ENCODE measurements around the gene PRRT1. TPM values are rescaled to one million over a fixed set of nuclear protein-coding genes. Genes with fewer than 3 reads are reported as not detected.
"Not testable (repeated sequence)": the region's sequence is repeated elsewhere in the genome, so short reads cannot be mapped to it uniquely, and the experiment has no call there.

The PRRT1 gene
- total RNA-seq, 1 donor from 2014 or later, result 2.9 TPM

DNA sequence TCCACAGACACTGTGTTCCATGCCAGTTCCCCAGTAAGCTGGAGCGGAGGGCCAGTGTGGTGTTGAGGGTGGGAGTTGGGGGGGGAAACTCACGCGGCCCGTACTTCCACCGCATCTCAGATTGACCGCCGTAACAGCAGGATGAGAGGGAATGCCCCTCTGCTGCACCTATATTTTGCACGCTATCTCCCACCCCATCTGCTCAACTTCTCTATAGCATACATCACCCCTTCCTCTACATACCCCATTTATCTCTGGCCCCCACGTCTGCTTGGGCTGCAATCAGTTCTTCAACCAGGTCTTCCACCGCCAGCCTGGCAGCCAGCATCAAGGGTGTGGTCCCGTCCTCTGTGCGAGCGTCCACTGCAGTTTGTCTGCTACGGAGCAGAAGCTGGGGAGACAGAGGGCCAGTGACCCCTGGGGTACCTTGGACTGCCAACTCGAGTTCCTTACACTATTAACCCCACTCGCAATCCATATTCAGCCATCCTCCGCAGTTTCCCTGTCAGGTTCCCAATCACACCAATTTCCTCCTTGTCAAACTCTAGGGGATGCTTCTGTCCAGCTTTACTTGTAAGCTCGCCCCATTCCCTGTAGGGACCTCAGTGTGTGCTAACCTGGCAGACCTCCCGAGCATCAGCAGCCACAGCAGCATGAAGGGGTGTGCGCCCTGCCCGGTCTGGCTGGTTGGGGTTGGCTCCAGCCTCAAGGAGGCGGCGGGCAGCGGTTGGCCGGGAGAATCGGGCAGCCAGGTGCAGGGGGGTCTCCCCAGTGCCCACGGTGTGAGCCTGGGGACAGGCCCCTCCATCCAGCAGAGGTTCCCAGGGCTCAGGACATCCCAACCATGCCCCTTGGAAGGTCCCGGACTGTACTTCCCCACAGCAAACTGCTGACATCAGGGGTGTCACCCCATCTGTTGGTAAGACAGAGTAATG, 45.2 kb upstream of the PRRT1 start:
- peaks cover 18% of the 10 kb centered on the region for H3K4me1 Mint-ChIP-seq (ENCODE audit: low read depth)
- H3K27me3 Mint-ChIP-seq, result no peaks in the 10 kb centered on the region
- peak overlapping the region; percentile 93 for H3K4me3 Mint-ChIP-seq (ENCODE audit: low read depth)

DNA sequence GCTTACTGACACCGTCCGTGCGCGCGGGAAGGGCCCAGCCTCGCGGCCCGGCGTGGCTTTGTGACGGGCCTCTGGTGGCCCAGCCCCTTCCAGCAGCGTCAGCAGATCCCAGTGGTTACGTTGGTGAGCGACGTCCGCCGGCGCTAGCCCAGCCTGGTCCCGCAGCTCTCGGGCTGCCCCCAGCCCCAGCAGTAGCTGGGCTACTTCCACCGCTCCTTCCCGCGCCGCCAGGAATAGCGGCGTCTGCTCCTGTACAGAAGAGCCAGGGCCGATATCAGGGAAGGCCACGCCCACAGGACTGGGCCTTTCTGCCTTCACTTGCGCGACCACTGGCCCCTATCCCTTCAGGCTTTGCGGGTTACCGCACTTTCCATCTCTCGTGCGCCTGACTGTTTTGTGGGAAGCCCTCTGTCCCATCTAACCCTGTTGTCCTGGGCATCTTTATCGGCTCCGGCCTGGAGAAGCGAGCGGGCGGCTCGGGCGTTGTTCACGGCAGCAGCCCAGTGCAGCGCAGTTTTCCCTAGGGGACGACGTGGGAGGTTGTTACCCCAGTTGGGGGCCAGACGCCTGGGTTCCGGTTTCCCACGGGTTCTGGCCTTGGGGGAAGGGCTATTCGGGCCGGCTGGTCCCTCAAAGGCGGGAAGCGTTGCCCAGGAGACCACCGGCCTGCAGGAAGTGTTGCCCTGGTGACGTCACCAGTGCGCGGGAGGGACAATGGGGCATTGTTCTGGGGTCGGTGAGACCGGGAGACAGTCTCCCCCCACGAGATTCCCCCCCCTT, 44.4 kb upstream of the PRRT1 start:
- H3K27ac Mint-ChIP-seq, result peak overlapping the region; percentile 100
- H3K36me3 Mint-ChIP-seq (ENCODE audit: insufficient read depth), result no peaks in the 10 kb centered on the region
- no peaks in the 10 kb centered on the region for H3K9me3 Mint-ChIP-seq (ENCODE audit: low read depth)
- peak; percentile 75 for DNase-seq (ENCODE audit: low spot score, unreplicated experiment)
- TF ChIP-seq, protein P1, sequence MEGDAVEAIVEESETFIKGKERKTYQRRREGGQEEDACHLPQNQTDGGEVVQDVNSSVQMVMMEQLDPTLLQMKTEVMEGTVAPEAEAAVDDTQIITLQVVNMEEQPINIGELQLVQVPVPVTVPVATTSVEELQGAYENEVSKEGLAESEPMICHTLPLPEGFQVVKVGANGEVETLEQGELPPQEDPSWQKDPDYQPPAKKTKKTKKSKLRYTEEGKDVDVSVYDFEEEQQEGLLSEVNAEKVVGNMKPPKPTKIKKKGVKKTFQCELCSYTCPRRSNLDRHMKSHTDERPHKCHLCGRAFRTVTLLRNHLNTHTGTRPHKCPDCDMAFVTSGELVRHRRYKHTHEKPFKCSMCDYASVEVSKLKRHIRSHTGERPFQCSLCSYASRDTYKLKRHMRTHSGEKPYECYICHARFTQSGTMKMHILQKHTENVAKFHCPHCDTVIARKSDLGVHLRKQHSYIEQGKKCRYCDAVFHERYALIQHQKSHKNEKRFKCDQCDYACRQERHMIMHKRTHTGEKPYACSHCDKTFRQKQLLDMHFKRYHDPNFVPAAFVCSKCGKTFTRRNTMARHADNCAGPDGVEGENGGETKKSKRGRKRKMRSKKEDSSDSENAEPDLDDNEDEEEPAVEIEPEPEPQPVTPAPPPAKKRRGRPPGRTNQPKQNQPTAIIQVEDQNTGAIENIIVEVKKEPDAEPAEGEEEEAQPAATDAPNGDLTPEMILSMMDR (IDR thresholded peaks at IDR 0.05; ENCODE audit: unreplicated experiment), result no peak
- no peaks in the 10 kb centered on the region for H3K27me3 Mint-ChIP-seq
- H3K4me1 Mint-ChIP-seq (ENCODE audit: low read depth), result peaks cover 23% of the 10 kb centered on the region
- H3K4me3 Mint-ChIP-seq (ENCODE audit: low read depth), result peak overlapping the region; percentile 93

More for the DNA sequence above, 45.2 kb upstream of the PRRT1 start:
- TF ChIP-seq, protein P1 (IDR thresholded peaks at IDR 0.05; ENCODE audit: unreplicated experiment), result no peak
- Mint-ChIP-seq H3K36me3 (ENCODE audit: insufficient read depth) (no peaks in the 10 kb centered on the region), H3K9me3 (ENCODE audit: low read depth) (no peaks in the 10 kb centered on the region), H3K27ac (peak overlapping the region; percentile 100)
- DNase-seq (ENCODE audit: low spot score, unreplicated experiment), result no peak

DNA sequence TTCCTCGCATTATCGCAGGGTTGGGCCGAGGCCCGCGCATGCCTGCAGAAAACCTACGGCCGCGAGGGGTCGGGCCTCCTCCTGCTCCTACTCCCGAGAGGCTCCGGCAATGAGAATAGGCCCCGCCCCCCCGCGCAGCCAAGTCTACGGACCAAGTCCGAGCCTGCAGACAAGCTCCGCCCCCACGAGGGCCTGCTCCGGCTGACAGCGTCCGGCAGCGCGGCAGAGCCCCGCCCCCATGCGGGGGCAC, 43.8 kb upstream of the PRRT1 start:
- H3K27ac Mint-ChIP-seq, result peak overlapping the region; percentile 100
- H3K4me1 Mint-ChIP-seq (ENCODE audit: low read depth), result peaks cover 26% of the 10 kb centered on the region

DNA sequence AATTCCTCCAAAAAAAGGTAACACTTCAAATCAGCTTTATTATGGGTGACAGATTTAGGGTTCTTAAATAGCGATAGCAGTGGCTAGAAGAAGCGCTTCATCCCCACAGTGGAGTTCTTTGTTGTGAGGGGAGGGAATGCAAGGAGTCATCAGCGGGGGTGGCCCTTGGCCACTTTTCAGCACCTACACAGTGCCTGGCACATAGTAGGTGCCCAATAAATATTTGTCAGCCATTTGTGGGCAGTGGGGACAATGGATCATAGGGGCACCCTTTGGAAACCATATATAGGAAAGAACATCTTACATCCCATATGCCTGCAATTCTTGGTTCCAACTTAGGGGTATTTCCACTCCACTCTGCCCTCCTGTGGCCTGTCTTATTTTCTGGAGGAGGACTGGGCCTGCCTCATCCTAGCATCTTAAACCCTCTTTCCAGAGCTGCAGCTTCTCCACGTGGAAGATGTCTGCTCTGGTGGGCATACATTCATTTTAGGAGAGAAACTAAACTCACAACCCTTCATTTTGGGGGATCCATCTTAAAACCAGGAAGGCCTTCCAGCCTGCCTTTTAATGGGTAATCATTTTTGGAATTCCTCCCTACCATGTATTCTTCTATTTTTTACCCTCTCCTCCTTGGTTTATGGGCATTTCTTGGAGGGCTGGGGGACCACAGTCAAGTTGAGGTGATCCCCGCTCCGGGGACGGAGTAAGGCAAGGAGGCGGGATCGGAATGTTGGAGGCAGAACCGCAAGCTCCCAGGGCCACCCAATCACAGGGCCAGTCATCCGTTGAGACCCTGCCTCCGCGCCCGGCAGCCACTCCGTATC, 43.3 kb upstream of the PRRT1 start:
- TF ChIP-seq, protein P1 (IDR thresholded peaks at IDR 0.05; ENCODE audit: unreplicated experiment), result peak; percentile 46
- Mint-ChIP-seq H3K4me3 (ENCODE audit: low read depth) (peak overlapping the region; percentile 93), H3K27ac (peak overlapping the region; percentile 99), H3K4me1 (ENCODE audit: low read depth) (peaks cover 31% of the 10 kb centered on the region), H3K27me3 (no peaks in the 10 kb centered on the region), H3K9me3 (ENCODE audit: low read depth) (no peaks in the 10 kb centered on the region), H3K36me3 (ENCODE audit: insufficient read depth) (no peaks in the 10 kb centered on the region)
- no peak for DNase-seq (ENCODE audit: low spot score, unreplicated experiment)

More for the DNA sequence above, 43.8 kb upstream of the PRRT1 start:
- Mint-ChIP-seq H3K27me3 (no peaks in the 10 kb centered on the region), H3K9me3 (ENCODE audit: low read depth) (no peaks in the 10 kb centered on the region), H3K36me3 (ENCODE audit: insufficient read depth) (no peaks in the 10 kb centered on the region), H3K4me3 (ENCODE audit: low read depth) (peak overlapping the region; percentile 93)
- TF ChIP-seq, protein P1 (IDR thresholded peaks at IDR 0.05; ENCODE audit: unreplicated experiment), result peak; percentile 45
- peak; percentile 100 for DNase-seq (ENCODE audit: low spot score, unreplicated experiment)

DNA sequence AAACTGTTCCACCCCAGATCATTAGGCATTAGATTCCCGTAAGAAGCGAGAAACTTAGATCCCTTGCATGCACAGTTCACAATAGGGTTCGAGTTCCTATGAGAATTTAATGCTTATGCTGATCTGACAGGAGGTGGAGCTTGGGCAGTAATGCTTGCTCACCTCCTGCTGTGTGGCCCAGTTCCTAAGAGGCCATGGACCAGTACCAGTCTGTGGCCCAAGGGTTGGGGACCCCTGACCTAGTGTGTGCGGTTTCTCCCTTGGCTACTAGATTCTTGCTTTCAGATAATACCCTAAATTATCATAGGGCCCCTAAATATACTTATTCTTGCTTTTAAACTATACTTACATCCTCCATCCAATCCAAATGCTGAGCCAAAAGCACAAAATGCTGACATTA, 42.6 kb upstream of the PRRT1 start:
- peak overlapping the region; percentile 99 for H3K27ac Mint-ChIP-seq
- H3K4me1 Mint-ChIP-seq (ENCODE audit: low read depth), result peaks cover 31% of the 10 kb centered on the region

DNA sequence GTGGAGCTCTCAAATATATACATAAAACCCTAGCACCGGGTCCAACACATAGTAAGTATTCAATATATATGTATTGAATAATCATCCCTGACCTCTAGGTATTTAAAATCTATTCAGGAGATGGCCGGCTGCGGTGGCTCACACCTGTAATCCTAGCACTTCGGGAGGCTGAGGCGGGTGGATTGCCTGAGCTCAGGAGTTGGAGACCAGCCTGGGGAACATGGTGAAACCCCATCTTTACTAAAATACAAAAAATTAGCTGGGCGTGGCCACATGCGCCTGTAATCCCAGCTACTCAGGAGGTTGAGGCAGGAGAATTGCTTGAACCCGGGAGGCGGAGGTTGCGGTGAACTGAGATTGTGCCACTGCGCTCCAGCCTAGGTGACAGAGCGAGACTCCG, 41.4 kb upstream of the PRRT1 start:
- not testable (repeated sequence) for H3K27me3 Mint-ChIP-seq; H3K4me3 Mint-ChIP-seq (ENCODE audit: low read depth); H3K36me3 Mint-ChIP-seq (ENCODE audit: insufficient read depth); H3K9me3 Mint-ChIP-seq (ENCODE audit: low read depth); DNase-seq (ENCODE audit: low spot score, unreplicated experiment)
- H3K27ac Mint-ChIP-seq, result peak overlapping the region; percentile 37
- peaks cover 43% of the 10 kb centered on the region for H3K4me1 Mint-ChIP-seq (ENCODE audit: low read depth)

More for the DNA sequence above, 42.6 kb upstream of the PRRT1 start:
- Mint-ChIP-seq H3K27me3 (no peaks in the 10 kb centered on the region), H3K9me3 (ENCODE audit: low read depth) (no peaks in the 10 kb centered on the region), H3K4me3 (ENCODE audit: low read depth) (no peak overlapping the region), H3K36me3 (ENCODE audit: insufficient read depth) (no peaks in the 10 kb centered on the region)
- no peak for DNase-seq (ENCODE audit: low spot score, unreplicated experiment)
- TF ChIP-seq, protein P1 (IDR thresholded peaks at IDR 0.05; ENCODE audit: unreplicated experiment), result no peak
